Liver (tissue), 3 donors: ENCODE results near the gene PRRC2A.

Experiments used
- JUND ChIP-seq, 2 donors: IDR thresholded peaks; 2 replicates each; pipeline ENCODE4 v1.6.1; 2016; ENCODE audit warnings: antibody characterized with exemption in 2 of 2
- RAD21 ChIP-seq, 2 donors: IDR thresholded peaks; 2 replicates each; pipeline ENCODE4 v1.6.1; 2016; ENCODE audit warnings: antibody characterized with exemption in 2 of 2, mild to moderate bottlenecking in 2 of 2
- RXRA ChIP-seq, 2 donors: IDR thresholded peaks; 2 replicates each; pipeline ENCODE4 v1.6.1; 2017 to 2018; ENCODE audit warnings: antibody characterized with exemption in 2 of 2, mild to moderate bottlenecking in 1 of 2
- SP1 ChIP-seq: IDR thresholded peaks from 2 replicates; pipeline ENCODE4 v1.6.1; 2018; ENCODE audit warnings: antibody characterized with exemption, mild to moderate bottlenecking
- TAF1 ChIP-seq: conservative IDR thresholded peaks from 2 replicates; pipeline ENCODE4 v1.6.1; 2016; ENCODE audit warnings: antibody characterized with exemption, mild to moderate bottlenecking
- YY1 ChIP-seq: IDR thresholded peaks from 2 replicates; pipeline ENCODE4 v1.6.1; 2016; ENCODE audit warnings: antibody characterized with exemption, mild to moderate bottlenecking
- TF ChIP-seq, protein P1 (sequence below): fragments of 150-350 bp; IDR thresholded peaks from 2 replicates; pipeline ENCODE4 v1.5.1; 2017; ENCODE audit warnings: improper control_type of control experiment, low read depth, low read length; ENCODE audit not compliant: missing input control
- TF ChIP-seq, protein P2 (sequence below): IDR thresholded peaks from 2 replicates; pipeline ENCODE4 v1.6.1; 2016; ENCODE audit warnings: antibody characterized with exemption
- TF ChIP-seq, protein P3 (sequence below): IDR thresholded peaks from 2 replicates; pipeline ENCODE4 v1.6.1; 2016; ENCODE audit warnings: antibody characterized with exemption
- donor health status: healthy.
- donor health status: healthy.

DNA sequence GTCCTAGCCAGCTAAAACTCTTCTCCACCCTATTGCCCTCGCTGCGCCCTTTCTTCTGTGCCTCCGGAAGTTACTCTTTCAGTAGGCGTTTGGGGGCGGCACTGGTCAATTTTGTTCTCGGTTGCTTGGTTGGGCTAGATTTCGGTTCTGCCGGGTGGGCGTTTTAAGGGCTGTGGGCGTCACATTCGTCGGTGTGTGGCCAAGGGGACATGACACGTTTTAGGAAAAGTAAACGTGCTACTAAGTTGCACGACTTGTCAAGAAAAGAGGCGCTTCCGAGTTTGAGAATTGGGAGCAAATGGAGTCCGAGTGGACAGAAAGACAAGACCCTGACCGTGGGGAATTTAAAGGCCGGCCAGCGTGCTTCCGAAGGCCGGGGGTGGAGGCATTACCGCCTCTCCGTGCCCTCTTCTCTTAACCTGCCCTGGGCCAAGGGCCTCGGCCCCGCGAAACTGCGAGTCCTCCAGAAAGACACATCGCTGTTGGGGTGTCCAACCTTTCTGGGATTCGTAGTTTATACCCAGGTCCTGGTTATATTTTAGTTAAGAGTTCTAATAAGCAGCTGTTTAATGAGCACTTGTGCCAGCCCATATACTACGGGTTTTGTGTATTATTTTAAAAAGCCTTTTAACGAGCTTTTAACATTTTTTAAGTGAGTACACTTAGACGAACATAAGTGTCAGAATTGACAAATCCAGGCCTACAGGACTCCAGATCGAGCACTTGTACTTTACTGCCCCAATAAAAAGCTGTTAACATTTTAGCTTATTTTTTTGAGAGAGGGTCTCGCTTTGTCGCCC, 32.6 kb downstream of the PRRC2A start:
- TF ChIP-seq, protein P1, sequence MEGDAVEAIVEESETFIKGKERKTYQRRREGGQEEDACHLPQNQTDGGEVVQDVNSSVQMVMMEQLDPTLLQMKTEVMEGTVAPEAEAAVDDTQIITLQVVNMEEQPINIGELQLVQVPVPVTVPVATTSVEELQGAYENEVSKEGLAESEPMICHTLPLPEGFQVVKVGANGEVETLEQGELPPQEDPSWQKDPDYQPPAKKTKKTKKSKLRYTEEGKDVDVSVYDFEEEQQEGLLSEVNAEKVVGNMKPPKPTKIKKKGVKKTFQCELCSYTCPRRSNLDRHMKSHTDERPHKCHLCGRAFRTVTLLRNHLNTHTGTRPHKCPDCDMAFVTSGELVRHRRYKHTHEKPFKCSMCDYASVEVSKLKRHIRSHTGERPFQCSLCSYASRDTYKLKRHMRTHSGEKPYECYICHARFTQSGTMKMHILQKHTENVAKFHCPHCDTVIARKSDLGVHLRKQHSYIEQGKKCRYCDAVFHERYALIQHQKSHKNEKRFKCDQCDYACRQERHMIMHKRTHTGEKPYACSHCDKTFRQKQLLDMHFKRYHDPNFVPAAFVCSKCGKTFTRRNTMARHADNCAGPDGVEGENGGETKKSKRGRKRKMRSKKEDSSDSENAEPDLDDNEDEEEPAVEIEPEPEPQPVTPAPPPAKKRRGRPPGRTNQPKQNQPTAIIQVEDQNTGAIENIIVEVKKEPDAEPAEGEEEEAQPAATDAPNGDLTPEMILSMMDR: no peak
- TF ChIP-seq, protein P2, sequence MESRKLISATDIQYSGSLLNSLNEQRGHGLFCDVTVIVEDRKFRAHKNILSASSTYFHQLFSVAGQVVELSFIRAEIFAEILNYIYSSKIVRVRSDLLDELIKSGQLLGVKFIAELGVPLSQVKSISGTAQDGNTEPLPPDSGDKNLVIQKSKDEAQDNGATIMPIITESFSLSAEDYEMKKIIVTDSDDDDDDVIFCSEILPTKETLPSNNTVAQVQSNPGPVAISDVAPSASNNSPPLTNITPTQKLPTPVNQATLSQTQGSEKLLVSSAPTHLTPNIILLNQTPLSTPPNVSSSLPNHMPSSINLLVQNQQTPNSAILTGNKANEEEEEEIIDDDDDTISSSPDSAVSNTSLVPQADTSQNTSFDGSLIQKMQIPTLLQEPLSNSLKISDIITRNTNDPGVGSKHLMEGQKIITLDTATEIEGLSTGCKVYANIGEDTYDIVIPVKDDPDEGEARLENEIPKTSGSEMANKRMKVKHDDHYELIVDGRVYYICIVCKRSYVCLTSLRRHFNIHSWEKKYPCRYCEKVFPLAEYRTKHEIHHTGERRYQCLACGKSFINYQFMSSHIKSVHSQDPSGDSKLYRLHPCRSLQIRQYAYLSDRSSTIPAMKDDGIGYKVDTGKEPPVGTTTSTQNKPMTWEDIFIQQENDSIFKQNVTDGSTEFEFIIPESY: peak; percentile 11
- no peak for TF ChIP-seq JUND (IDR thresholded peaks at IDR 0.05)
- TF ChIP-seq, protein P3, sequence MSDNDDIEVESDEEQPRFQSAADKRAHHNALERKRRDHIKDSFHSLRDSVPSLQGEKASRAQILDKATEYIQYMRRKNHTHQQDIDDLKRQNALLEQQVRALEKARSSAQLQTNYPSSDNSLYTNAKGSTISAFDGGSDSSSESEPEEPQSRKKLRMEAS: peak; percentile 5
- TF ChIP-seq RAD21 (IDR thresholded peaks at IDR 0.05): peak; percentile 30 to 45
- TF ChIP-seq SP1: peak; percentile 89
- TF ChIP-seq TAF1: peak; percentile 94
- TF ChIP-seq RXRA (IDR thresholded peaks at IDR 0.05): peak; percentile 71 to 81
- TF ChIP-seq YY1: peak; percentile 89
